GM21390 (cell line): ENCODE results near the gene STRIT1.
"Not testable (repeated sequence)": the region's sequence is repeated elsewhere in the genome, so short reads cannot be mapped to it uniquely, and the experiment has no call there.

ENCODE experiments used
- ATAC-seq: cut with Tn5 transposase; IDR thresholded peaks from one replicate; pipeline ENCODE4 v1.9.1; 2021; ENCODE audit not compliant: unreplicated experiment

STRIT1 gene

DNA sequence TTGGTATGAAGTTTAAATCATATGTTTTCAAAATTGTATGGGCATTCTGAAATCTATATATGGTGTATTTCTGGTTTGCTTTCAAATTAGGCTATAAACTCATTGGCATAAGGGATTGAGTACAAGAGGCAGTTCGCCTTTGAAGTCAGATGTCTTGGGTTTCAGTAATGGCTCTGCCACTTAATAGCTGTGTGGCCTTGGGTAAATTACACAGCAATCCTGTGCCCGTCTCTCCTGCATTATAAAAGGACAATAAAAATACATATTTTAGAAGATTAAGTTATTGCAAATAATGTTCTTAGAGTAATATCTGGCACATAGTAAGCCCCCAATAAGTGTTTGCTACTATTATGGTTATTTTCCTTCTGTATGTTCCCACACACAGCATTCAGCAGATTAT is 20.4 kb upstream of the STRIT1 start:
- ATAC-seq, result no peak

DNA sequence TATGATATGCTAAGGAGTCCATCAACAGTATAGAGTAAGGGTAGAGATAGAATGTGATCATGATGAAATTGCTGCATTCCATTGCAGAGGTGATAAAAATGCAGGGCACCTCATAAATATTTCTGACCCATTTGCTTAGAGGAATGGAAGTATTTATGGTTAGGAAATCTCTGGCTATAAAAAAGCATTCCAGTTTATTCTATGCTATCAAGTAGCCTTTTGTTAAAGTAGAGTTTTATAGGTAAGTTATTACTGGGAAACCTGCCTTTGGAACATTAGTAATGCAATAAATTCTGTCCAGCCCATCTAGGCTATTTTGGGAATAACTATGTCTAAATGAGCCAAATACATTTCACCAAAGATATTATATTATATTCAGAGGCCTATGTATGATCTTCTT is 19.8 kb upstream of the STRIT1 start:
- no peak for ATAC-seq

DNA sequence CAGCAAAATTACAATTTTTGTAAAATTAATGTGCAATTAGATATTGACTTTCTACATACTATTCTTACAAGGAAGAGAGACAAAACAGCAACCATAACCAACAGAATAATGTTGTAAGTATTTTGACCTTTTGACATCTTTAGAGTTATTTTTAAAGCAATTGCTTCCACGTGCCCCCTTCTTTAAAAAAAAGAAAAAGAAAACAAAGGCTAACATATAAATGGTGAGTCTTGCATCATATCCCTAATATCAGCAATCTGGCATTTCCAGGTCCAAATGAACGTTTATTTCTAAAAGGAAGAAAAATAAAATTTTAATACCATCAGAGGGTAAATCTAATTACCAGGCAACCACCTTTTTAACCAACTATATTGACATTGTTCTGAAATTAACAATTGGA is 19.3 kb upstream of the STRIT1 start:
- no peak for ATAC-seq

DNA sequence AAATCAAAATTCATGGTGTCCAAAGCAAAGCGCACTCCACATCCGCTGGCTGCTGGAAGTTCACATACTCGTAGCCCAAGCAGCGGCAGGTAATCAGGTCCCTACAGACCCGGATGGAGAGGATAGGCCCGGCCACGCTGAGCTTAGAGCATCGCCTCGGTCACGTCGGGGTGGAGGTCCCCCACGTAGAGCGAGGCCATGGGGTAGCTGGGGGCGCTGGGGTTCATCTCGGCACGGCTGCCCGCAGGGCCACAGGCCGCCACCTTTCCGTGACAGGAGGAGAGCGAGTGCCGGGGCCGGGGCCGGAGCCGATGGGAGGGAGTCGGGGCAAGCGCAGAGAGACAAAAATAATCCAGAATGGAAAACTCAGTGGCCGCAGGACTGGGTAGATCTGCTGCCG is 16.1 kb upstream of the STRIT1 start:
- no peak for ATAC-seq

DNA sequence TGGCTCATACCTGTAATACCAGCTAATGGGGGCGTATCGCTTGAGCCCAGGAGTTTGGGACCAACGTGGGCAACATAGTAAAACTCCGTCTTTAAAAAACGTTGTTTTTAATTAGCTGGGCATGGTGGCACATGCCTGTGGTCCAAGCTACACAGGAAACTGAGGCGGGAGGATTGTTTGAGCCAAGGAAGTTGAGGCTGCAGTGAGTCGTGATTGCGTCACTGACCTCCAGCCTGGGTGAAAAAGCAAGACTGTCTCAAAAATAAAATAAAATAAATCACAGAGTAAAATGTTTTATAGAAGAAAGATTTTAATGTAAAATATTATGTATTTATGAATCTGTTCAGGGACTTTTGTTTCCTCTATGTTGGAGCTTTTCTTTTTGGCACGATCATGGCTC is 15.3 kb upstream of the STRIT1 start:
- ATAC-seq, result no peak

DNA sequence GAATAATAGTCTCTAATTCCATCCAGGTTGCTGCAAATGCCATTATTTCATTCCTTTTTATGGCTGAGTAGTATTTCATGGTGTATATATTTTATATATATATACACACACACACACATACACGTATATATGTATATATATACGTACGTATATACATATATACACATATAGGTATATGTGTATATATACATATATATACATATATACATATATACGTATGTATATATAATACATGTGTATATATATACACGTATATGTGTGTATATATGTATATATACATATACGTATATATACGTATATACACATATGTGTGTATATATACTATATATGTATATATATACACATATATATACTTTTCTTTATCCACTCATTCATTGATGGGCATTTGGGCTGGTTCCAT is 13.7 kb upstream of the STRIT1 start:
- no peak for ATAC-seq

DNA sequence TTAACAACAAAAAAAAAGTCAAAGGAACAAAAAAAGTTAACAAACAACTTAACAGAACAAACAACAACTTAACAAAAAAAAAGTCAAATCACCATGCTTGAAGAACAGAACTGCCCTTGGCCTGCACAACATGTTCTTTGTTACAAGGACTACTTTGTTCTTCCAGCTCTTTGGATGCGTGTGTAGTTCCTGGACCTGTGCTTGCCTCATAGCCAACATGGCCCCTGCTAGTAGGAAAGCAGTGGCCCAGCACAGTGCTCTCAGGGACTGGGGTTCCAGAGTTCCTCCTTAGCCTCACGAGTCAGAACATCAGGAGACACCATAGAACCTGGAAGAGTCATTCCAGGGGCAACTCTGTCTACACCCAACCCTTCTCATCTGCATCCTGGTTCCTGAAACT is 10.9 kb upstream of the STRIT1 start:
- ATAC-seq, result no peak

DNA sequence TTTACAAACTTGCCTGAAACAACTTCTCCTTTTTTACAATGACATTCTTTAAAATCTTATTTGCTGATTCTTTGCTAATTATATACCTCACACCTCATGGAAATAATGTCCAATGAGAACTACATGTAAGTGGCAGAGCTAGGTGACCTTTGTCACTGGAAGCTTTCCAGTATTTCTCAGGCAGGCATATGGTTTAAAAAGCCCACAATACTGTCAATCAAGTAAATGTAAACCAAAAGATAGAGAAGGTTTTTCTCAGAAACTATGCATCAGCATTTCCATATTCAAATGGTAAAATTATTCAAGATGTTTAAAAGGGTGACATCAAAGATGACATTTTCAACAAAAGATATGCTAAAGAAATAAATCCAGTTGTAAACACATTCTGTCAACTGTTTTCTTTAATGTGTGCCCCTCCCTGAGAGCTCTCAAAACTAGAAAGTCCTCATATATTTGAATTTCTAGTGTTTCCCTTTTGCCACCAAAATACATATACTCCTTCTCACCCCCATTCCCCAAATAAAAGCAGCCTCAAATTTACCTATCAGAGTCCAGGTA is 10.1 kb upstream of the STRIT1 start:
- ATAC-seq, result no peak

DNA sequence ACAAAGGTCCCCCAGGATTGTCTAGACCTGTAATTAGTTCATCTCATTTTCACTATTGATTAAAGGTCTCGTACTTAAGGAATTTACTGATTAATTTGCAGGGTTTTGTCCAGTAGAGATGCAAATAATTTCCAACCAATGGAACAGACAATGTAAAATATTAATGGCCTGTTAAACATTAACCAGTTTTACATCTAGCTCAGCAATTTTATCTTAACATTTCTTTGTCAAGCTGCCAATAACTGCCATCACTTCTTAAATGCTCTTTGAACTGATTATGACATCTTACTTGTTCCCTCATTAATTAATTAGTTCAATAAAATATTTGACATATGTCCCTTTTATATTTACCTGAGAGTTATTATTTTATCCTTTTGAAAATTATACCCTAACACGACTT is 9.4 kb upstream of the STRIT1 start:
- ATAC-seq, result no peak

DNA sequence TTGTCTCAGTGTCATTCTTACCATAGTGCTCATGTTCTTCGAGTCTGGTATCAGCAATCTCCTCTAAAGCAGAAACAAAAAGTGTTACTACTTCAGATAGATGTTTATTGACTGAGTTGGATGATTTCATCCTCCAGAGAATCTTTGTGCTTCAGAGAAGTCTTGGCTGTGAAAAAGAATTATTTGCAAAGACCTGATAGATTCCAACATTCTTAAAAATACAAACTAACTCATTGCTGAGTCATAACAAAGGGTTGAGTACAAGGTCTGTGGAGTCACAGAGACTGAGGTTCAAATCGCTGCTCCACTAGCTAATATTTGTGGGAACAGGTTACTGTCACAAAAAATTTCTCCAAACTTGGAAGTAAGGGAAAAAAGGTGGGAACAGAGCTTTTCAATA is 9.0 kb upstream of the STRIT1 start:
- ATAC-seq, result no peak

DNA sequence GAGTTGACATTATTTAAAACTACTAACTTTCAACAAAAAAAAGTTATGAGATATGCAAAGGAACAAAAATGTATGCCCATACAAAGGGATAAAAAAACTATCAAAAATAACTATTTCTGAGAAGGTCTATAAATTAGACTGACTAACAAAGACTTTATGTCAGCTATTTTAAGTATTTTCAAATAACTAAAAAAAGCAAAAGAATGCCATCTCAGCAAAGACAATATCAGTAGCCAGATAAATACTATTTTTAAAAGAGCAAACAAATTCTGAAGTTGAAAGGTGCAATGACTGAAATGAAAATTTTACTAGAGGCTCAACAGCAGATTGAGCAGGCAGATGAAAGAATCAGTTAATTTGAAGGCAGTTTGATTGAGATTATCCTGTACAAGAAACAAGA is 3.6 kb upstream of the STRIT1 start:
- ATAC-seq, result no peak

DNA sequence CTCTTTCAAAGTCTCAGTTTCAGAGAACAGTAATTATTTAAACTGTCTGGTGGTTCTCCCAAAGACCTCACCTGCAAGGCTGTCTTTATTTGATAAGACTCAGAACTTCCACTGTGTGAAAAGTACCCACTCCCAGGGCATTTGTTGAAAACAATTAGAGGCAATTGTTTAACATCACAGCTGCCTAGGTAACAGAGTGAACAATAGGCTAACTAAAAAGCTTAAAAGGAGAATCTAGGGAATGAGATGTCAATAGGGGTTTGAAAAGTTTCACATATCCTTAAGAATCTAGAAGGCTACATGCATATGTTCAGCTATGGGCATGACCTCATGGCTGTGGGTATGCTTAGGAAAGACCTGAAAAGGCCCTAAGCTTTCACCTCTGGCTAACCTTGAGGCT is 2.9 kb upstream of the STRIT1 start:
- no peak for ATAC-seq

DNA sequence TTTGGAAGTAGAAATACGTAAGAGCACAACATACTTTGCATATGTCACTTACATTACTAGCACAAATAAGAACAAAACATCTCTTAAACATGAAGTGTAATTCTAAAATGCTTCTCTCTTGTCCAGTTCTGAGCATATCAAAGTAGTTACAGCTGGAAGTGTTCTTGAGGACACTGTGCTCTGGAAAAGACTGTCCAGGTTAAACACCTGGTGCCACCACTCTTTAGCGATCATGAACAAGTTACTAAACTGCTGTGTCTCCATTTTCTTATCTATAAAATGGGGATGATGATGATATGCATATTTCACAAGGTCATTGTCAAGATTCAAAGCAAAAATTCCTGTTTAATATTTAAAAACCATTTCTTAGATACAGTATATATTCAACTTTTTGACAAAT is 790 bp downstream of the STRIT1 start:
- no peak for ATAC-seq

DNA sequence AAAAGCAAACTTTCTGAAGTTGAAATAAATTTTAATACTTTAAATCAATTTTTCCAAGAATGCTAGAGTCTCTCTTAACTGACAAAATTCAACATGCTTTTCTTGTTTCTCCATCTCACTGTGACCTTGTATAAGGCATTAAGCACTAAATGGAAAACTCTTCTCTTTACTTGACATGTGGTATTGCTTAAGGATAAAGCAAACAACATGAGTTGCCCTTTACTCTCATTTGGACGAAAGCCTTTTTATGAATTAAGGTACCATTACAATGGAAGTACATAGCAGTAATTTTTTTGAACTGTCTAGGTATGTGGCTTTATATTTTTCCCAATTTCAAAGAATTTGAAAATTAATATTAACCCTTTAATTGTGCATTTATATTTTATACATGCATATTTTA is 1.4 kb downstream of the STRIT1 start:
- ATAC-seq, result no peak

DNA sequence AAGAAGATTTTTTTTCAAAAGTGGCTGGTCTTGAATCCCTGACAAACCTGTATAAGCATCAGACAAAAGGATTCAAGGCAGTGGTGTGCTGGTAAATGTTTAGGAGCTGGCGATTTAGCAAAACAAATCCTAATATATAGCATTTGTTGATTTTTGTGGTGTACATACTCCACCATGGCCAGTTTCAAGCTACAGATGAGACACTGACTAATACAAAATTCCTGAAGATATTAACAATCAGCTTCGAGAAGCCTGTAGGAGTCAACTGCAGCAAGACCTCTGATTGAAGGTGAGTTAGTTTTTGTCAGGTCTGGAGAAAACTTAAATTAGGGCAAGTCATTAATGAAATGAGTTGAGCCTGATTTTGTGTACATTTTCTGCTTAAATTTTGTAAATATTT is 6.7 kb downstream of the STRIT1 start:
- ATAC-seq, result no peak

DNA sequence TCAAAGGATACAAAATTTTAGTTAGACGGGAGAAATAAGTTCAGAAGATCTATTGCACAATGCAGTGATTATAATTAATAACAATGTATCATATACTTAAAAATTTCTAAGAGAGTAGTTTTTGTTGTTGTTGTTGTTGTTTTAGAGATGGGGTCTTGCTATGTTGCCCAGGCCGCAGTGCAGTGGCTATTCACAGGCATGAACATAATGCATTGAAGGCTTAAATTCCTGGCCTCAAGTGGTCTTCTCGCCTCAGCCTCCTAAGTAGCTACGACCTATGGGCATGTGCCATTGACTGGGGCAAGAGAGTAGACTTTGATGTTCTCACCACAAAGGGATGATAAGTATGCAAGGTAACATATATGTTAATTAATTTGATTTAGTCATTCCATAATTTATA is 7.5 kb downstream of the STRIT1 start:
- ATAC-seq, result no peak

DNA sequence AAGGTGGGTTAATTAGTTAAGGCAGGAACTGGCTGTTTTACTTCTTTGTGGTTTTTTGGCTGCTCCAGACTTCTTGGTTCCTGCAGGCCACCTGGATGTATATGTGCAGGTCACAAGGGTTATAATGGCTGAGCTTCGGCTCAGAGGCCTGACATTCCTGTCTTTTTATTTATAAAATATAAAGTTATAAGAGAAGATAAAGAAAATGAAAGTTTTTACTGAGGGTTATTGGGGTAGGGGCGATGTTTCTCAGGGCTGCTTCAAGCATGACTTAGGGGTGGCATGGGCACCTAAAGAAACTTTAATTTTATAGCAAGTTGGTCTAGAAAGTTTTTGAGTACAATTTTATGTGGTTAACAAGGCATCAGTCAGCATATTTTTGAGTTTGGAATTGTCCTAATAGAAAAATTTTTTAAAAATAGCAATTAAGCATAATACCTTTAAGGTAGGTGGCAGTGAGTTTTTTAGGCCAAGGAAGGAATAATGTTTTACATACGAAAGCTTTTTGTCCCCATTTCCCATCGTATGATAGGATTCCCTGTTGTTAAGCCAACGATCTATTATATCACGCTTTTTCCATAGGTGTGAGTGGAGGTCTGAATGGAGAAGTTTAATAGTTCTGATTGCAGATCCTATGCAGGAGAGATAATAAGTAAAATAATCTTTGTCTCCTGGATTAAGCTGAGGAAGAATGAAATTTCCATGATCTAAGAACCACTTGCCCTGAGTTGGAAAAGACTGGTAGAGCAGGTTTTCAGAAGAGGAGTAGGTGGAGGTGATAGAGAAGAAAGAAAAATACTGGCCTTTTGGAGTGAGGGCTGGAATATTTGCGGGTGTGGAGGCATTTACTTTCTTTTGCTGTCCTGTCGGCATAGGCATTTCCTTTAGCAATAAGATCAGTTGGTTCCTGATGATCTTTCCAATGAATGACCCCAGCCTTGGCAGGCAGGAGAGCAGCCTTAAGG is 10.1 kb downstream of the STRIT1 start:
- ATAC-seq, result no peak

DNA sequence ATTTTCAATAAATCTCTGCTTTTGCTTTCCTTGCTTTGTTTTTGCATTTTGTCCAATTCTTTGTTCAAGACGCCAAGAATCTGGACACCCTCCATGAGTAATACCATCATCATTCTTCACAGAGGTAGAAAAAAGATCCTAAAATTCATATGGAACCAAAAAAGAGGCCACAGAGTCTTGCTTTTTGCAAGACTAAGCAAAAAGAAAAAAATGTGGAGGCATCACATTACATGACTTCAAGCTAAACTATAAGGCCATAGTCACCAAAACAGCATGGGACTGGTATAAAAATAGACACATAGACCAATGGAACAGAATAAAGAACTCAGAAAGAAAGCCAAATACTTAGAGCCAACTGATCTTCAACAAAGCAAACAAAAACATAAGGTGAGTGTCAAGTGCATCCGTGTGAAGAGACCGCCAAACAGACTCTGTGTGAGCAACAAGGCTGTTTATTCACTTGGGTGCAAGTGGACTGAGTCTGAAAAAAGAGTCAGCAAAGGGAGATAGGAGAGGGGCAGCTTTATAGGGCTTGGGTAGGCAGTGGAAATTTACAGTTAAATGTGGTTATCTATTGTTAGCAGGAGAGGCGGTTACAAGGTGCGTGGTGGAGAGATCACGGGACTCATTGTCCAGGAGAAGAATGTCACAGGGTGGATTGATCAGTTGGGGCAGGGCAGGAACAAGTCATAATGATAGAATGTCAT is 10.9 kb downstream of the STRIT1 start:
- ATAC-seq, result no peak

DNA sequence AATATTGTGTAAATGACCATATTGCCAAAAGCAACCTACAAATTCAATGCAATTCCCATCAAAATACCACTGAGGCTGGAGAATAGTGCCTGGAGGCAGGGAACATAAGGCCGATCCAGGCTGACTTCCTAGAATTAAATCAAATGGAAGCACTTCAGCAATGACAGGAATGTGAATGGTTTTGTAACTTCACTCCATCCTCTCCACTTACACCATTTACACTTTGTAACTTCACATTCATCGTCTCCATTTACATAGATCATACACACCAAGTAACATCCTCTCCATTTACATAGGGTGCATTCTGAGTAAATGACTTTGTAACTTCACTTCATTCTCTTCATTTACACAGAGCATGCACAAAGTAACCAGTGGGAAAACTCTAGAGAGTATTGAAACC is 11.6 kb downstream of the STRIT1 start:
- no peak for ATAC-seq

DNA sequence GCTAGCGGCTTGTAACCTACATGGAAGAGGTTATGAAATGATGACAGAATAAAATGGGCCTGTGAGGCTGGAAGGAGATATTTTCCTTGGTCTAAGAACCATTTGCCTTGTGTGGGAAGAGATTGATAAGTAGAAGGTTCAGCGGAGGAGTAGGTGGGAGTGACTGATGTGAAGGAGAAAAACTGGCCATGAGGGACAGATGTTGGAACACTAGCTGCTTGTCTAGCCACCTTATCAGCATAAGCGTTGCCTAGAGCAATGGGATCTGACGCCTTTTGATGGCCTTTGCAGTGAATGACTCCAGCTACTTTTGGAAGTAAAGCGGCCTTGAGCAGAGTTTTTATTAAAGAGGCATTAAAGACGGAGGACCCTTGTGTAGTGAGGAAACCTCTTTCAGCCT is 17.4 kb downstream of the STRIT1 start:
- ATAC-seq, result not testable (repeated sequence)

DNA sequence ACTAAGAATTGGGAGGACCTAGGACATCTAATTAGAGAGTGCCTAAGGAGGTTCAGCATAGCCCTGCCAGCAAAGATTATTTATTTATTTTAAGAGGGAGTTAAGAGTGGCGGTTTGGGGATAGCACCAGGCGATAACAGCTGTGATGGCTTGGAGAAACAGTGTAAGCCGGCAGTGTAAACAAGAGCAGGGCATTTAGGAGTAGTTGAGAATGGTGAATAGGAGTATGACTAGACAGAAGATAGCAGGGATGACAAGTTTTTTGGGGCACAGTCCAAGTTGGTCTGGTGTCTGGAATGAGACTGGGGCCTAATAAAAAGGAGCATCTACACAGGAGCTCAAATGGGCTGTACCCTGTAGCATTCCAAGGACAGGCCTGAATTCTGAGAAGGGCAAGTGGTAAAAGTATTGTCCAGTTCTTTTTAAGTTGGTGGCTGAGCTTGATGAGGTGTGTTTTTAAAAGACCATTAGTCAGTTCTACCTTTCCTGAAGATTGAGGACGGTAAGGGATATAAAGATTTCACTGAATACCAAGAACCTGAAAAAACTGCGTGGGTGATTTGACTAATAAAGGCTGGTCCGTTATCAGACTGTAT is 18.2 kb downstream of the STRIT1 start:
- ATAC-seq, result not testable (repeated sequence)

DNA sequence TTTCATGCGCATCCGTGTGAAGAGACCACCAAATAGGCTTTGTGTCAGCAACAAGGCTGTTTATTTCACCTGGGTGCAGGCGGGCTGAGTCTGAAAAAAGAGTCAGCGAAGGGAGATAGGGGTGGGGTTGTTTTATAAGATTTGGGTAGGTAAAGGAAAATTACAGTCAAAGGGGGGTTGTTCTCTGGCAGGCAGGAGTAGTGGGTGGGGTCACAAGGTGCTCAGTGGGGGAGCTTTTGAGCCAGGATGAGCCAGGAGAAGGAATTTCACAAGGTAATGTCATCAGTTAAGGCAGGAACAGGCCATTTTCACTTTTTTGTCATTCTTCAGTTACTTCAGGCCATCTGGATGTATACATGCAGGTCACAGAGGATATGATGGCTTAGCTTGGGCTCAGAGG is 19.0 kb downstream of the STRIT1 start:
- ATAC-seq, result not testable (repeated sequence)
